Thoracic aorta (tissue), 2 donors: Measurements from ENCODE around the gene POLR2J2. TPM values are rescaled to one million over a fixed set of nuclear protein-coding genes. Genes with fewer than 3 reads are reported as not detected.
"Not testable (repeated sequence)": the region's sequence is repeated elsewhere in the genome, so short reads cannot be mapped to it uniquely, and the experiment has no call there.

Experiments used
- ATAC-seq: fragments of 150-250 bp; one replicate; pipeline ENCODE4 v1.8.0; 2017; ENCODE audit warnings: low read depth; ENCODE audit not compliant: insufficient number of reproducible peaks, low FRiP score
- DNase-seq: peaks from one replicate; pipeline ENCODE4 v3.0.0-alpha.2; 2020; ENCODE audit warnings: low spot score
- H3K27ac ChIP-seq, 2 donors: fragments of 200-600 bp; sonication (generic); 1 replicate in 1 of 2; 2 replicates in 1 of 2; pipeline ENCODE4 v1.5.1; 2016; ENCODE audit warnings: mild to moderate bottlenecking in 2 of 2, moderate library complexity in 2 of 2
- H3K27me3 ChIP-seq: fragments of 200-600 bp; sonication (generic); replicated peaks from 2 replicates; pipeline ENCODE4 v1.6.0; 2016; ENCODE audit warnings: mild to moderate bottlenecking; ENCODE audit not compliant: insufficient read depth
- H3K36me3 ChIP-seq: fragments of 200-600 bp; sonication (generic); one replicate; pipeline ENCODE4 v1.5.1; 2016
- H3K4me1 ChIP-seq, 2 donors: fragments of 200-600 bp; sonication (generic); 1 replicate in 1 of 2; 2 replicates in 1 of 2; pipeline versions ENCODE4 v1.5.1 to v1.6.0; 2016; ENCODE audit warnings: low read depth in 2 of 2, mild to moderate bottlenecking in 1 of 2; ENCODE audit not compliant: control insufficient read depth in 1 of 2
- H3K4me3 ChIP-seq: fragments of 200-600 bp; sonication (generic); 2 replicates; pipeline ENCODE4 v1.5.1; 2016; ENCODE audit warnings: mild to moderate bottlenecking
- H3K9me3 ChIP-seq: fragments of 200-600 bp; sonication (generic); 2 replicates; pipeline ENCODE4 v1.5.1; 2016
- total RNA-seq, 2 donors: library from RNA; depleted of rRNA; stranded (reverse); fragments of >200 nt; gene quantifications; one replicate each; pipeline versions ENCODE4 v1.1.0 to v1.2.3, GENCODE V29; 2016

POLR2J2 gene
- total RNA-seq = 10 to 100 TPM in 1 of 2 donors, 1 to 10 TPM in 1; 3.4 to 14.3 TPM

GRCh38 chr7:102671166-102671955 lies at the start of gene POLR2J2:
TSS of gene POLR2J2 (minus strand) at chr7:102671663. CDS start at chr7:102671601, 62 bp downstream.
- H3K4me3 ChIP-seq = peak within 1 kb of the TSS; percentile 58
- not testable (repeated sequence) for H3K4me1 ChIP-seq, ATAC-seq, H3K27ac ChIP-seq, H3K9me3 ChIP-seq, H3K27me3 ChIP-seq, H3K36me3 ChIP-seq
- peak; percentile 3 for DNase-seq

- ATAC-seq, H3K36me3 ChIP-seq, H3K27me3 ChIP-seq, DNase-seq, H3K27ac ChIP-seq, H3K4me3 ChIP-seq, H3K9me3 ChIP-seq, H3K4me1 ChIP-seq: not testable (repeated sequence)
These were observed 47.0 kb upstream of the POLR2J2 start for GRCh38 chr7:102718491-102718890.

GRCh38 chr7:102715718-102716117 lies 44.3 kb upstream of the POLR2J2 start:
- H3K27me3 ChIP-seq, H3K4me3 ChIP-seq, H3K4me1 ChIP-seq, ATAC-seq, H3K36me3 ChIP-seq, H3K9me3 ChIP-seq, DNase-seq, H3K27ac ChIP-seq: not testable (repeated sequence)

DNA sequence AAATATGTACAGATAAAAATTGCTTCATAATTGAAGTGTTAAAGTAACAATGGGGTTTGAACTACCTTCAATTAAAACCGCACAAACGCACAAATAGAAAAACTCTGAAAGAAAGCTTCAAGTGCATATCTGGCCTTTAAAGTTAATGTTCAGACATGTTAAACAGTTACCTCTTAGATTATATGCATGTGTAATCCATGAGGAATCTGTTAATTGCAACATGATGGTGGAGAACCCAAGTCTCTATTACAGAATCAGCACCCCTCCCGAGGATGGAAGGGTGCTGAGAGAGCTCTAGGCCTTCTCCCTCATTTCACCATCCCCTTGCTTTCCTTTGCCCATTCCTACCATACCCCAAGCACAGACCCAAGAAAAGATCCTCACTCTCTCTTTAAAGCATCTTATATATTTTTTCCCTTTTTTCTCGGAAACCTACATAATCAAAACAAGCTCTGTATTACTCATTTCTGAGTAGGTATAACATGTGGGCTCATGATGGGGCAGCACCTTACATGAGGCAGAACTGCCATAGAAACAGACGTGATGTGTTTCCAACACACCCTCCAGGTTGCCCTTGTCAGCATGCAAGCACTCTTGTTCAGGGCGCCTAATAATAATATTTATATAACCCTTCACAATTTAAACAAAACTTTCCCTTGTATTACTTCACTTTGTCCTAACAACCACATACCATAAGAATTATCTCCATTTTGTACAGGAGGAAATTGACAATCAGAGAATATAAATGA lies 43.5 kb upstream of the POLR2J2 start:
- H3K9me3 ChIP-seq = not testable (repeated sequence)

GRCh38 chr7:102713691-102714080 lies 42.2 kb upstream of the POLR2J2 start:
- DNase-seq, H3K4me3 ChIP-seq, H3K36me3 ChIP-seq, H3K4me1 ChIP-seq, H3K27me3 ChIP-seq, H3K27ac ChIP-seq, H3K9me3 ChIP-seq, ATAC-seq: not testable (repeated sequence)

More for the DNA sequence above, 43.5 kb upstream of the POLR2J2 start:
- ATAC-seq, H3K4me1 ChIP-seq, H3K27me3 ChIP-seq, H3K36me3 ChIP-seq, DNase-seq, H3K27ac ChIP-seq, H3K4me3 ChIP-seq: not testable (repeated sequence)

GRCh38 chr7:102713011-102713690 lies 41.7 kb upstream of the POLR2J2 start:
- H3K27ac ChIP-seq, ATAC-seq, H3K4me1 ChIP-seq, DNase-seq, H3K27me3 ChIP-seq, H3K36me3 ChIP-seq, H3K9me3 ChIP-seq, H3K4me3 ChIP-seq: not testable (repeated sequence)

- H3K27me3 ChIP-seq, H3K9me3 ChIP-seq, H3K4me1 ChIP-seq, H3K36me3 ChIP-seq, H3K27ac ChIP-seq, H3K4me3 ChIP-seq, DNase-seq, ATAC-seq: not testable (repeated sequence)
These were observed 27.7 kb upstream of the POLR2J2 start for GRCh38 chr7:102698962-102699750.

DNA sequence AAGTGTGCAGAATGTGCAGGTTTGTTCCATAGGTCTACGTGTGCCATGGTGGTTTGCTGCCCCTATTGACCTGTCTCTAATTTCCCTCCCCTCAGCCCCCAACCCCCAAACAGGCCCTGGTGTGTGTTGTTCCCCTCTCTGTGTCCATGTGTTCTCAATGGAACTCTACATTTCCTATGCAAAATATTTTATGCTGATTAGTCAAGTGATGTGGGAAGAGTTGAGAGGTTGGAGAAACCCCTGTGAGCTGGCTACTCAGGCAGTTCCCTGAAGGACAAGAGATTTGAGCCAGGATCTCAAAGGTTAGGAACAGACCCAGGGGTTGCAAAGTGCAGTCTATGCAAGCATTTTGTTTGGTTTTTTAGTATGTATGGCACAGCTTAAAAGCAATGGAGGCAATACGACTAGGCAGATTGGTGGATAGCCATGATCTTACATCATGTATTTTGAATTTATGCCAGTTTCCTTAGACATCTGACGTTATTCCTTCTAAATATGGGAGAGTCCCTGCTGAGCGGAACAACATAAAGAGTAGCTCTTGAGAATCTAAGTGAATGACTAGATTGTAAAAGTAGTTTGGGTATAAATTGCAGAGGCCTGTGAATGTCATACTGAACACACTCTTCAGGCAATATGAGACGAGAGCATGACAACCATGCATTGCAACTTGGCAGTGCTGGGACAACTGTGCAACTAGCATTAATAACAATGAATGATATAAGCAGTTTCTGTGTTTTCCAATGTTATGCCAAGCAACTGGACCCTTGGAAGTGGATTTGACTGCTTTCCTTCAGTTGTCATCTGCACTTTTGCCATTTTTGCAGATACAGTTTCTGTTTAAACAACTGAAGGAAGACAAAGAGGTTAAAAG lies 26.4 kb upstream of the POLR2J2 start:
- not testable (repeated sequence) for H3K4me3 ChIP-seq, H3K27ac ChIP-seq, DNase-seq, H3K36me3 ChIP-seq, H3K27me3 ChIP-seq, H3K9me3 ChIP-seq, H3K4me1 ChIP-seq, ATAC-seq

DNA sequence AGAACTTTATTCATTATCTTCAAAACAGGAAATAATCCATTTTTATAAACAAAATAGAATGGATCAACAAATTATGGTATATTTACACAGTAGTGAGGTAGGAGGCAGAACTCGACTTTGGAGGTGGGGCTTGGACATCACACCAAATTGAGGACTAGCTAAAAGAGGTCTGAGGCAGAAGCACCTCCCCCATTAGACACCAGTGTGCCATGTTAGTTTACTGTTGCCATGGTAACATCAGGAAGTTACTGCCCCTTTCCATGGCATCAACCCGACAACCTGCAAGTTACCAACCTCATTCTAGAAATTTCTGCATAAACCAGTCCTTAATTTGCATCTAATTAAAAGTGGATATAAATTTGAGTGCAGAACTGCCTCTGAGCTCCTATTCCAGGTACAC lies 24.5 kb upstream of the POLR2J2 start:
- H3K36me3 ChIP-seq, H3K27ac ChIP-seq, H3K4me3 ChIP-seq, H3K4me1 ChIP-seq, H3K27me3 ChIP-seq, H3K9me3 ChIP-seq, ATAC-seq, DNase-seq: not testable (repeated sequence)

DNA sequence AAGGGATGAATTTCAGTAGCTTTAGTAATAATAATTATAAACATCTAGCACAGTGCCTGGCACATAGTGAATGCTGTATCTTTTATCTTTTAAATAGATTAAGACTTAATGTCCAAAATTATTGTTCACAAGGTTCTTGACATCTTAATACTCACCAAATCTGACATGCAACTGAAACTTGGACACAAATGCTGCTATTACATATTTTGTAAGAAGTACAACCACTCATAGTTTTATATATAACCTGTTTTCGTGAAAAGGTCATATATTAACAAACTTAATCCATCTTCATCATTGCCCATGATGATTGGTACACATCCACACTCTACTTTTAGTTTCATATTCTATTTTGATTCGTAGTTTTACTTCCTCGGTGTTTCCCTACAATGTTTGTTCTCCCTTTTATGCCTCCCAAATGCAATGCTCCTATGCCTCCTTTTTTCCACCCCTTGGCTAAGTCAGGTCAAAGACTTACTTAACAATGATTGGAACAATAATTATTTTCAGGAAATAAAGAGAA lies 23.6 kb upstream of the POLR2J2 start:
- not testable (repeated sequence) for H3K27ac ChIP-seq, DNase-seq, H3K4me1 ChIP-seq, H3K9me3 ChIP-seq, H3K4me3 ChIP-seq, H3K27me3 ChIP-seq, H3K36me3 ChIP-seq, ATAC-seq

GRCh38 chr7:102694008-102694407 lies 22.5 kb upstream of the POLR2J2 start:
- ATAC-seq, H3K27me3 ChIP-seq, H3K4me1 ChIP-seq, DNase-seq, H3K9me3 ChIP-seq, H3K36me3 ChIP-seq, H3K27ac ChIP-seq, H3K4me3 ChIP-seq: not testable (repeated sequence)
